DND-41 (cell line): Measurements from ENCODE around the gene ANXA9.

Experiments
- ATAC-seq: fragments of 200-7000 bp; cut with Tn5 transposase; 3 replicates; pipeline ENCODE4 v1.9.1; 2021; ENCODE audit warnings: low read depth; ENCODE audit not compliant: insufficient read depth
- DNase-seq: peaks from one replicate; pipeline ENCODE4 v3.0.0-alpha.2; 2020
- H2AFZ ChIP-seq: 2 replicates; pipeline ENCODE4 v1.6.0; 2012; ENCODE audit warnings: low read depth, low read length
- H3K27ac ChIP-seq: 2 replicates; pipeline ENCODE4 v1.5.1; 2012; ENCODE audit warnings: low read length, inconsistent platforms
- H3K27me3 ChIP-seq: fragments of 200-600 bp; sonication (generic); 2 replicates; pipeline ENCODE4 v1.6.0; 2012; ENCODE audit warnings: low read length, mild to moderate bottlenecking, inconsistent platforms; ENCODE audit not compliant: insufficient read depth, poor library complexity
- H3K36me3 ChIP-seq: 2 replicates; pipeline ENCODE4 v1.5.1; 2012; ENCODE audit warnings: low read length, inconsistent platforms; ENCODE audit not compliant: insufficient read depth
- H3K4me1 ChIP-seq: 2 replicates; pipeline ENCODE4 v1.5.1; 2012; ENCODE audit warnings: mild to moderate bottlenecking, low read length; ENCODE audit not compliant: insufficient read depth
- H3K4me2 ChIP-seq: 2 replicates; pipeline ENCODE4 v1.6.0; 2012; ENCODE audit warnings: mild to moderate bottlenecking, moderate library complexity, low read length, inconsistent platforms; ENCODE audit not compliant: insufficient read depth
- H3K4me3 ChIP-seq, 2 experiments: fragments of 200-600 bp in 1 of 2; shearing (Covaris generic) in 1 of 2; 2 replicates each; pipeline ENCODE4 v1.5.1; 2012 to 2016; ENCODE audit warnings: inconsistent platforms in 2 of 2, low read length in 2 of 2, mild to moderate bottlenecking in 2 of 2, low read depth in 1 of 2, moderate library complexity in 1 of 2
- H3K79me2 ChIP-seq: 2 replicates; pipeline ENCODE4 v1.6.0; 2012; ENCODE audit warnings: low read length, inconsistent platforms; ENCODE audit not compliant: insufficient read depth
- H3K9ac ChIP-seq: 2 replicates; pipeline ENCODE4 v1.6.0; 2012; ENCODE audit warnings: low read depth, mild to moderate bottlenecking, inconsistent platforms, low read length, moderate library complexity
- H3K9me3 ChIP-seq: 2 replicates; pipeline ENCODE4 v1.5.1; 2012; ENCODE audit warnings: low read length, moderate library complexity, mild to moderate bottlenecking, inconsistent platforms; ENCODE audit not compliant: insufficient read depth, severe bottlenecking
- H4K20me1 ChIP-seq: 2 replicates; pipeline ENCODE4 v1.6.0; 2012; ENCODE audit warnings: low read length; ENCODE audit not compliant: insufficient read depth
- EZH2 ChIP-seq: IDR thresholded peaks from 3 replicates; pipeline ENCODE4 v1.6.1; 2012; ENCODE audit warnings: borderline replicate concordance, low read depth, mild to moderate bottlenecking, moderate library complexity, low read length, inconsistent platforms; ENCODE audit not compliant: severe bottlenecking
- TF ChIP-seq, protein P1 (sequence below): IDR thresholded peaks from 2 replicates; pipeline ENCODE4 v1.5.1; 2012; ENCODE audit warnings: borderline replicate concordance, low read length, moderate library complexity, mild to moderate bottlenecking; ENCODE audit not compliant: poor library complexity, severe bottlenecking; ENCODE audit errors: extremely low read depth

The ANXA9 gene

DNA sequence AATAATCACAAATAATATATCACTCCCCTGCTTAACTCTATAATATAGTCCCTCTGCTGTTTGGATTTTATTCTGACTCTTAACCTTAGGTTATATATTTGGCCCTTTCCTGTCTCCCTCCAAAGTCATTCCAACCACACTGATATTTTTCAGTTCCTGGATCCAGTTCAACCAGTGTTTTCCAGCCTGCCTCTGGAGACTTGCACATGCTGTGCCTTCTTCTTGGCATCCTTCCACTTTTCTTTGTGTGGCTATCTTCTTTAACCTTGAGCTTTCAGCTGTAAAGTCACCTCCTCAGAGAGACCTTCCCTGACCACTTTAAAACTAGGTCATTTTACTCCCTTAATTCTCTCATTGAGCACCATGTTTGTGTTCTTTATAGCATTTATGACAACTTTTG lies 26.8 kb upstream of the ANXA9 start:
- ATAC-seq (no peak), DNase-seq (no peak)
- no peak for TF ChIP-seq EZH2
- TF ChIP-seq, protein P1, sequence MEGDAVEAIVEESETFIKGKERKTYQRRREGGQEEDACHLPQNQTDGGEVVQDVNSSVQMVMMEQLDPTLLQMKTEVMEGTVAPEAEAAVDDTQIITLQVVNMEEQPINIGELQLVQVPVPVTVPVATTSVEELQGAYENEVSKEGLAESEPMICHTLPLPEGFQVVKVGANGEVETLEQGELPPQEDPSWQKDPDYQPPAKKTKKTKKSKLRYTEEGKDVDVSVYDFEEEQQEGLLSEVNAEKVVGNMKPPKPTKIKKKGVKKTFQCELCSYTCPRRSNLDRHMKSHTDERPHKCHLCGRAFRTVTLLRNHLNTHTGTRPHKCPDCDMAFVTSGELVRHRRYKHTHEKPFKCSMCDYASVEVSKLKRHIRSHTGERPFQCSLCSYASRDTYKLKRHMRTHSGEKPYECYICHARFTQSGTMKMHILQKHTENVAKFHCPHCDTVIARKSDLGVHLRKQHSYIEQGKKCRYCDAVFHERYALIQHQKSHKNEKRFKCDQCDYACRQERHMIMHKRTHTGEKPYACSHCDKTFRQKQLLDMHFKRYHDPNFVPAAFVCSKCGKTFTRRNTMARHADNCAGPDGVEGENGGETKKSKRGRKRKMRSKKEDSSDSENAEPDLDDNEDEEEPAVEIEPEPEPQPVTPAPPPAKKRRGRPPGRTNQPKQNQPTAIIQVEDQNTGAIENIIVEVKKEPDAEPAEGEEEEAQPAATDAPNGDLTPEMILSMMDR = no peak
- no peaks in the 10 kb centered on the region for H3K9me3 ChIP-seq
- H3K79me2 ChIP-seq = no peaks in the 10 kb centered on the region
- H3K27me3 ChIP-seq = no peaks in the 10 kb centered on the region
- no peaks in the 10 kb centered on the region for H4K20me1 ChIP-seq
- H3K9ac ChIP-seq = no peak overlapping the region
- no peaks in the 10 kb centered on the region for H3K4me1 ChIP-seq
- H3K27ac ChIP-seq = no peak overlapping the region
- no peak overlapping the region for H2AFZ ChIP-seq
- peaks cover 76% of the 10 kb centered on the region for H3K36me3 ChIP-seq
- no peak overlapping the region for H3K4me3 ChIP-seq
- no peak overlapping the region for H3K4me2 ChIP-seq

GRCh38 chr1:150957666-150958065 lies 24.4 kb upstream of the ANXA9 start:
- Histone ChIP-seq H3K79me2 (no peaks in the 10 kb centered on the region), H3K9ac (no peak overlapping the region), H3K9me3 (no peaks in the 10 kb centered on the region), H2AFZ (no peak overlapping the region), H3K27ac (no peak overlapping the region), H3K4me2 (no peak overlapping the region), H3K4me1 (no peaks in the 10 kb centered on the region), H3K4me3 (no peak overlapping the region), H4K20me1 (no peaks in the 10 kb centered on the region), H3K27me3 (no peaks in the 10 kb centered on the region), H3K36me3 (peaks cover 78% of the 10 kb centered on the region)
- ATAC-seq (no peak), DNase-seq (no peak)
- no peak for TF ChIP-seq EZH2
- TF ChIP-seq, protein P1 = no peak

DNA sequence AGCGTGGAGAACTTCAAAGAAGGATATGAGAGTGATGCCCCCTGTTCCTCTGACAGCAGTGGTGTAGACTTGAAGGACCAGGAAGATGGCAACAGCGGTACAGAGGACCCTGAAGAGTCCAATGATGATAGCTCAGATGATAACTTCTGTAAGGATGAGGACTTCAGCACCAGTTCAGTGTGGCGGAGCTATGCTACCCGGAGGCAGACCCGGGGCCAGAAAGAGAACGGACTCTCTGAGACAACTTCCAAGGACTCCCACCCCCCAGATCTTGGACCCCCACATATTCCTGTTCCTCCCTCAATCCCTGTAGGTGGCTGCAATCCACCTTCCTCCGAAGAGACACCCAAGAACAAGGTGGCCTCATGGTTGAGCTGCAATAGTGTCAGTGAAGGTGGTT lies 21.4 kb upstream of the ANXA9 start:
- H3K36me3 ChIP-seq = peaks cover 87% of the 10 kb centered on the region
- no peak for TF ChIP-seq EZH2
- TF ChIP-seq, protein P1 = no peak

GRCh38 chr1:150961756-150962155 lies 20.3 kb upstream of the ANXA9 start:
- Histone ChIP-seq H3K4me1 (no peaks in the 10 kb centered on the region), H4K20me1 (no peaks in the 10 kb centered on the region), H2AFZ (no peak overlapping the region), H3K9me3 (no peaks in the 10 kb centered on the region), H3K9ac (no peak overlapping the region), H3K79me2 (no peaks in the 10 kb centered on the region), H3K4me2 (no peak overlapping the region), H3K27me3 (no peaks in the 10 kb centered on the region), H3K27ac (no peak overlapping the region), H3K36me3 (peaks cover 91% of the 10 kb centered on the region), H3K4me3 (no peak overlapping the region)
- TF ChIP-seq, protein P1 = no peak
- TF ChIP-seq EZH2 = no peak
- ATAC-seq (no peak), DNase-seq (no peak)

More for the DNA sequence above, 21.4 kb upstream of the ANXA9 start:
- Histone ChIP-seq H3K27me3 (no peaks in the 10 kb centered on the region), H3K4me1 (no peaks in the 10 kb centered on the region), H3K4me2 (no peak overlapping the region), H3K27ac (no peak overlapping the region), H2AFZ (no peak overlapping the region), H3K9me3 (no peaks in the 10 kb centered on the region), H4K20me1 (no peaks in the 10 kb centered on the region), H3K4me3 (no peak overlapping the region), H3K79me2 (no peaks in the 10 kb centered on the region), H3K9ac (no peak overlapping the region)
- DNase-seq = no peak
- no peak for ATAC-seq
